NCI-H1694 (cell line): ENCODE data around the gene CYP27B1.

Experiments used
- DNase-seq: peaks from one replicate; lab custom pipeline; 2025; lab: John Stamatoyannopoulos, UW

CYP27B1 gene

DNA sequence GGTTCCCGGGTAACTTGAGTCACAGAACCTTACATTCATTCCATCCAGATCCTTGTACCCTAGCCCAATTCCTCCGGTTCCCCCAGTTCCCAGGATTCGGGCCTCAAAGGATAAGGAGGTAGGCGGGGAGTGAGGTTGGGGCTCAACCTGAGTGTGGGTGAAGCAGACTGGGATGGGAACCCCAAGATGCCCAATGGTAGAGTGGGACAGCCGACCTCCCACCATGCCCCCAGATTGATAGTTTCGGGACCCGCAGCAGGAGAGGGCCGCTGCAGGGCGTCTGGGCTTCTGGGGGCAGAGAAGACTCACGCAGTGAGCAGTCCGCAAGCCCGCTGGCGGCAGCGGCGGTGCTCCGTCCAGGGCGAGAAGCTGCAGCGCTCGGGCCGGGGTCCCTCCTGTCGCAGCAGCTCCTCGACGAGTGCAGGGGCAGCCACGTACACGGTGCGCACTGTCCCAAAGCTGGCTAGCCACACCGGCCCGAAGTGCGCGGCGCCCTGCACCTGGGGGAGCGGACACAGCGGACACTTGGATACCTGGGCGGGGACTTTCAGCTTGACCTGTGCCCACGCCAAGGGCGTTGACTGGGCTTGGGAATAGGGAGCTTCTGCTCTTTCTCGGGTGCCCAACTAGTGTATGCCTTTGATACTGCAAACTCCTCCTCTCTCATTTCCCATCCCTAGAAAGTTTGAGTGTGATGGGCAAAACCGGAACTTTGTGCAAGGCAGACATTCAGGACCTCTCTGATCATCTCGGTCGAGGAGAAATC is 997 bp downstream of the CYP27B1 start:
- no peak for DNase-seq

GRCh38 chr12:57765003-57765697 is 1.7 kb downstream of the CYP27B1 start:
- no peak for DNase-seq

- no peak for DNase-seq
Observed at GRCh38 chr12:57764662-57765002, 2.2 kb downstream of the CYP27B1 start.

- no peak for DNase-seq
Observed at GRCh38 chr12:57763881-57764661, 2.8 kb downstream of the CYP27B1 start.

DNA sequence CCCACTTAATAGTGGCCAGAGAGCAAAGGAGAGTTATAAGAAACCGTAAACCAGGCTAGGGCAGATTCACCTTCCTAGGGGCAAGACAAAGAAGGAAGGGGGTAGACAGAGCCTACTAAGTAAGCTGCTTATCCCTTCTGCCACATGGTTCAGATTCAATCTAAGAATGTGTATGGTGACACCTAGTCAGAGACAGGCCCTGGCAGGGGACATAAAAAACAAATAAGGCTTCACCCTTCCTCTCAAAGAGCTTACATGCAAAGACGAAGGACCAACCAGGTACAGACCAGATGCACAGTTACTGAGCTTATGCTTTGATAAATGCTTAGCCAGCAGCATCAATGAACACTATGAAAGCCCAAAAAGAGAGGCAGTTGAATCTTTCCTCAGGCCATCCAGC is 4.4 kb downstream of the CYP27B1 start:
- DNase-seq = no peak

DNA sequence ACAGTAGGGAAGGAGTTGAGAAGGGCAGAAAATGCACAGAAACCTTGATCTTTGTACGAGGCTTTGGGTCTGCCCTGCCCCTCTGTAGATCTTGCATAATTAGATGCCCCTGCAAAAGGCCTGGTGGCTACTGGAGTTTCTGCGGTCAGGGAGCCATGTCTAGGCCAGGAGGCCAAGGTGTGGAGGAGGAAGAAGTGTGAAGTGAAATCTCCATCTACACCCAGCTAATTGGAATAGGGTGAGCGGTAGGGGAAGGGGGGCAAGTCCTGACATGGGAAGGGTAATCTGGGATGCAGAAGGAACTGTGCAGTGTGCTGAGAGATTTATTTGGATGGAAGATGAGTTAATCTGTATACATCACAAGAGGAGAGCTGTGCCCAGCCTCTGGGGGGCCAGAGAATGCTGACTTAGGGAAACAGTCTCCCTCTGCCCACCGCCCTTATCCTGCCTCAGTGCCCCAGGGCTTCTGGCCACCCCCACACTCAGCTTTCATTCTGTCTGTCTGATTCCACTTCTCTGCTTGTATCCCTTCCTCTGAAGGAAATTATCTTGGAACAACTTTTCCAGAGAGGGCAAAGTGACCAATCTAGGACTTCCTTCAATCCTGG is 5.4 kb downstream of the CYP27B1 start:
- DNase-seq = no peak

DNA sequence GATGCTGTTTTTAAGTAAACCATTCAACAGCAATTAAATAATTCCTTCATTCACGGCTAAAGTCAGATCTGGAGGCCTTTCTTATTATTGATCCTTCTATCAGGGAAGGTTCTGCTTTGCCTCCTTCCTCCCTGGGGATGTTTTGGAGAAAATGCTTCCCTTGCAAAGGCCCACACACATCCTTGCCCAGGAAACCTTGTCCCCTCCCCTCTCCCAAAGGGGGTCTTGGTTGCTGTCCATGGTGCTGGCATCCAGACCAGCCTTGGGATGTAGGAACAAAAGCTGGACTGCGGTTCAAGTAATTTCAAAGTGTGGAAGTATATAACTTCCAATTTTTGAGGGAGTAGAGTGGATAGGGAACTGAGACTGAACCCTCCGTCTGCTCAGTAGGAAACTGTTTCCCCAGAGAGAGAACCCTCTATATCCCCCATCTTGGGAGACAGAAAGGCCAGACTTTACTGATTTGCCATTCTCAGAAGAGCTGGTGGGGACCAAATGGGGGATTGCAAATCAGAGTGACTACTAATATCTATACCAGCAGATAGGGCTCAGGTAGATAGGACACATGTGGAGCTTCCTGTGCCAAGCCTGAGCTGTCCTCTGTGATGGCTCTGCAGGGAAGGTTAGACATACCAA is 6.4 kb downstream of the CYP27B1 start:
- DNase-seq = no peak

- no peak for DNase-seq
Observed at GRCh38 chr12:57759360-57759980, 7.4 kb downstream of the CYP27B1 start.

DNA sequence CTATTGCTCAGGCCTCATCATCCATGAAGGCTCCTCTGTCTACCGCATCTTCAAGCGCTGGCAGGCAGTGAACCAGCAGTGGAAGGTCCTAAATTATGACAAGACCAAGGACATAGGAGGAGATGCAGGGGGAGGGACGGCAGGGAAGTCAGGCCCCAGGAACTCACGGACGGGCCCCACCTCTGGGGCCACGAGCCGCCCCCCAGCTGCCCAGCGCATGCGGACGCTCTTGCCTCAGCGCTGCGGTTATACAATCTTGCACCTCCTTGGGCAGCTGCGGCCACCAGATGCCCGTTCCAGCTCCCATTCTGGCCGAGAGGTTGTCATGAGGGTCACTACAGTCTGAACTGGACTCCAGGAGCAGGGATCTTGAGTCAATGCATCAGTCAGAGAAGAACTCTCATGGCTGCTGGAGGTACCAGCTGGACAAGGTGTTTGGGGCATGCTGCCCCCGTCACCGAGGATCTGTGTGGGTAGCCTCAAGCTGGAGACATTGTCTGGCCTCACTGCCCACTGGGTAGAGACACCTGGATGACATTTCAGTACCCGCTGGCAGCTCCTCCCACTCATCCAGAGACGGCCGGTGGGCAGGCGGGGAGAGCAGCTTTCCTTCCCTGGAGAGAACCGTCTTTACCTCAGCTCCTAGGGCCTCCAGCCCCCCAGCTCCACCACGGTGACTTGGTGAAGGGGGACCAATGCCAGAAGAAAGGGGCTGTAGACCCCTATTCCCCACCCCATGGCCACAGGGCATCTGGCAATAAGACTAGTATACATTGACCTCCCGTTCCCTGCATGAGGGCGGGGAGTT is 8.1 kb downstream of the CYP27B1 start:
- no peak for DNase-seq

DNA sequence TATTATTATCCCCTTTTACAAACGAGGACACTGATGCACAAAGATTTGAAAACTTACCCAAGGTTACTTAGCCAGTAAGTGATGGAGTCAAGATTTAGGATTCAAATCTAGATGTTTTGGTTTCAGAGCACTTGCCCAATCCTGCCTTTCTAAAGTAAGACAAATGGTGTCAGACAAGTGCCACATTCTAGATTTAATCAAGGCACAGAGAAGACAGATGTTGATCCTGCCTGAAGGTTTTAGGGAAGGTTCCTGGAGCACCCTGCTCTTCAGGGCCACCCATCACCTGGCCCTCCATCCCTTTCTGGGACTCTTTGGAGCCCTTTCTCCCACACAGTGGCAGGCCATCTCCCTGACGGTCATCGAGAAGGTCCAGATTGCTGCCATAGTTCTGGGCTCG is 9.1 kb downstream of the CYP27B1 start:
- no peak for DNase-seq

DNA sequence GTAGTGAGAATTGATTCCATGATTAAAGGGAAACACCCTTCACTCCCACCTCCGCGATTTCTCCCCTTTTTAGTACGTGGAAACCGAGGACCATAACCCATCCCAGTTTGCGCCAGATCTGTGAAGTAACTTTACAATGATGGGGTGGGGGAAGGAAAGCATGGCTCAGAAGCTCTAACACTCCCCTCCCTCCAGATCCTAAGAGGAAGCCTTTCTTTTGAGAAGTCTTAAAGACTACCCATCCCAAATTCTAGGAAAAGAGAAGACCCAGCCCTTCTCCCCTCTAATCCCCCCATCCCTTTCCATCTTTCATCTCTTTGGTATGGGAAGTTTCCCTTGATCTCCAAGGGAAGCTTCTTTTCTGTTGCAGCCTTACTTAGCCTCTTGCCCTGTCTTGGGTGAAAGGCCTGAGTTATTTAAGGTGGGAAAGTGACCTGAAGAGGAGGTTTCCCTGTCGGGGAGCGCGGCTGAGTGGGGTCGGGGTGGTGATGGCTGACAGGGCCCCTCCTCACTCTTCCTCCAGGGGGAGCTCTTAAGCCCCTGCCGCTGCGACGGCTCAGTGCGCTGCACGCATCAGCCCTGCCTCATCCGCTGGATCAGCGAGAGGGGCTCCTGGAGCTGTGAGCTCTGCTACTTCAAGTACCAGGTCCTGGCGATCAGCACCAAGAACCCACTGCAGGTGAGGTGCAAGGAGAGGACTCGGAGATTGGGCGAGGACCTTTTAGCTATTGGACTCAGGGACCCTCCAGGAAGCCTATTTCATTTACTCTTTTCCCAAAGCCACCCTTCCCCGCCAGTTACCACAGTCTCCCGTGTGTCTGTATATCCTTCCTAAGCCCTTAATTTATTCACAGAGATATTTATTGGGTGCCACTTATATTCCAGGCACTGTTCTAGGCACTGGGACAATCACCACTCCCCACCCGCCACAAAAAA is 10.2 kb downstream of the CYP27B1 start:
- no peak for DNase-seq

- no peak for DNase-seq
Observed at GRCh38 chr12:57755454-57756372, 11.2 kb downstream of the CYP27B1 start.

DNA sequence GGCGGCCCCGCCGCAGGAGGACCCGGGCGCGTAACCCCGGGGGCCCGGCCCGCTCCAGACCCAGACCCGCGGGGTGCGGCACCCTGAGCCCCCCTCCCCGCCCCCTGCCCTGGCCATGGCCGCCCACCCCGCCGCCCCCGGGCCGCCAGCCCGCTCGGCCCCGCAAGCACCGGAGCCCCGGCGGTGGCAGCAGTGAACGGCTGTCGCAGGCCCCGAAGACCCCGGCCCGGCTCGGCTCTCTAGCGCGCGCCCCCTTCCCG is 11.8 kb downstream of the CYP27B1 start:
- no peak for DNase-seq

DNA sequence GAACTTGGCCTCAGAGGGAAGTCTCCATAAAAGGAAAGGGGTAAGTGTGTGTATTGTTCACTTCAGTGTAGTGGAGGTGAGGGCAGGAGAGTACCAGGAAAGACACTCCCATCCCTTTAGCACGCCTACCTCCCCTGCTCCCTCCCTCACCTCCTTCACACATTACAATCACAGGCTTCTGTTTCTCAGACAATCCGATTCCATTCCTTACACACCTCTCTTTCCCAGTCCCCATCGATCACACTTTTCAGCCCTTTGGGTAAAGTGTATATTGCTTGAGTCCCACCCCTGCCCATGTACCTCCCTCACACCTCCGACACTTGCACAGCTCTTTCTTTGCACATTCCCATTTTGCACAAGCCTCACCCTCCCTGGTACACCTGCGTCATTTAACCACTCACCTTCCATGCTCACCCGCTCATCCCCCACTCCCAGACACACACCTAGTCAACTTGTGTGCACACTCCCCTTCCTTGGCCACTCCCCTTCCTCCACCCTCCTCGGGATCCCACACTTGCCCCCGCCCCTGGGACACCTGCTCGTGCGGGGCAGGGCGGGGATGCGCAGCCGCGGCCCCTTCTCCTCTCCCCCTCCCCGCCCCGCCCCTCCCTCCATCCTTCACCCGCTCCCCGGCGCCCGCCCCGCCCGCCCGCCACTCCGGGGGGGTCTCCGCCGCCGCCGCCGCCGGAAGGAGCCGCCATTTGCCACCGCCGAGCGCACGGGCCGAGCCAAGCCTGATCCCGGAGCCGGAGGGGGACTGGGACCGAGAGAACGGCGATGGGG is 12.3 kb downstream of the CYP27B1 start, which contains the start of gene MARCHF9:
MARCHF9 (plus strand) TSS at position 693 of the 783 bp plus-strand sequence. CDS start 426 bp downstream, outside the sequence.
- no peak for DNase-seq

DNA sequence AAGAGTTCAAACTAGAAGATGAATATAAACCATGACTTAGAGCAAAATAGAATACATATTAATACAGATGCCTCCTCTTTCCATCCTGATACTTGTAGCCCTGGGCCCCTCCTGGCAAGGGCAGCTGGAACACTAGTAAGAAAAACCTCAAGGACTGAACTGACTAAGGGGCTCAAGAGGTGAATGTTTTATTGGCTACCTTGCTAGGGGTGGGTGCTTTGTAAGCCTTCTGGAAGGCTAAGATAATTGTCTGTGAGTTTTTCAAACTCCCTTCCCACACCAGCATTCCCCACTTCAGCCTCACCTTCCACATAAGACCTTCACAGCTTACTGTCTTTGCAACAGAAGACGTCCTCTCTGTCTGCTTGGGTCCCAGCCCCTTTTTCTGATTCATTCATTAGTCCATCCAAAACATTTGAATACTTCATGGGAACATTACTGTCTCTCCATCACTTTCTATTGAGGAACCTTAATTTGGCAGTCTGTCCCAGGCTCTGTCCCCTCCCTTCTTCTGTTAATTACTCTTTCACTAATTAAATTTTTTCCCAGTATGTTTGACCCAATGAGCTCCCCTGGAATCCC is 13.0 kb downstream of the CYP27B1 start:
- DNase-seq = no peak

GRCh38 chr12:57752668-57753000 is 14.2 kb downstream of the CYP27B1 start:
- no peak for DNase-seq

DNA sequence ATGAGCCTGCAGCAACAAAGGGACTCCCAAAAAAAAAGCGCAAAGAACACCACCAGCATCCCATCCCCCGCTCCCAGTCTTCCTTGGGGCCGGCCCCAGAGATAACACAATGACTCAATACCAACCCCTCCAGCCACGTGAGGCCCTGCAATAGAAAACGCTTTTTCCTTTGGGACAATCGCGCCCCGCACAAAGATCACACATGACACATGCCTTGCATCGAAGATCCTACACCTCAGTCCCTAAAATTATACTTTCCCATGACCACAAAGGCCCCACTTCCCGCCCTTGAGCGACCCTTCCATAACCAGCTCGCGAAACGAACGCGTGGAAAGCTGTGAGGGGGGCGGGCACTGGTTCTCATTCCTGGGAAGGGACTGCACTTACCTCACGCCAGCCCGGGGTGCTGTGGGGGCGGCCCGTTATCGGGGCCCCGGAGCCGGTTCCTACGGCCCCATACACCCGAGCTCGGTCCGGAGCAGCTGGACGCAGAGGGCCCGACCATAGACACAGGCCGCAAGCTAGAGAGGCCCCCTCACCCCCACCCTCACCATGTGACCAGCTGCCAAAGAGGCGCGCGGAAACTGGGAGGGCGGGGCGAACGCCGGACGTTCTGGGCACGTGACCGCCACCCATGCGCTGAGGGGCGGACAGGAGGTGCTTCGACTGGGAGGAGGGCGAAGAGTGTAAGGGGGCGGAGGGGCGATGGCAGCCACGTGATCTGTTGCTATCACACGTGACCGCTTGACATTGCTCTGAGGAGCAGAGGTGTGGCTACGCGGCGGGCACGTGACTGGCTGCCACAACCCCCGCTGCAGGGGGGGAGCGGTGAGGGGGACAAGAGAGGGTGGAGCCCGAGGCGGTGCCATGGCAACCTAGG is 14.8 kb downstream of the CYP27B1 start, which contains the start of gene CDK4:
CDK4 (minus strand) TSS at position 523 of the 880 bp plus-strand sequence. CDS start 593 bp downstream, outside the sequence.
- peak; percentile 98 for DNase-seq
